Neural progenitor cell (in vitro differentiated cells): ENCODE measurements around the gene LHX6. TPM values are rescaled to one million over a fixed set of nuclear protein-coding genes. Genes with fewer than 3 reads are reported as not detected.

Source experiments
- DNase-seq: peaks from one replicate; pipeline ENCODE4 v3.0.0-alpha.2; 2016; ENCODE audit warnings: low spot score
- H2AFZ ChIP-seq: fragments of 200-600 bp; sonication (generic); replicated peaks from 2 replicates; pipeline ENCODE4 v1.6.1; 2016; ENCODE audit warnings: antibody characterized with exemption
- H3F3A ChIP-seq: fragments of 200-600 bp; sonication (generic); 2 replicates; pipeline ENCODE4 v1.6.1; 2016; ENCODE audit warnings: antibody characterized with exemption, low read depth
- H3K27ac ChIP-seq: fragments of 200-600 bp; sonication (generic); 2 replicates; pipeline ENCODE4 v1.5.1; 2016; ENCODE audit warnings: mild to moderate bottlenecking
- H3K27me3 ChIP-seq: fragments of 200-600 bp; sonication (generic); 2 replicates; pipeline ENCODE4 v1.6.1; 2016; ENCODE audit warnings: mild to moderate bottlenecking, moderate library complexity
- H3K36me3 ChIP-seq: fragments of 200-600 bp; sonication (generic); 2 replicates; pipeline ENCODE4 v1.5.1; 2016
- H3K4me1 ChIP-seq: fragments of 200-600 bp; sonication (generic); 2 replicates; pipeline ENCODE4 v1.6.1; 2016; ENCODE audit warnings: mixed run types
- H3K4me2 ChIP-seq: fragments of 200-600 bp; sonication (generic); 2 replicates; pipeline ENCODE4 v1.6.1; 2016
- H3K4me3 ChIP-seq: fragments of 200-600 bp; sonication (generic); 2 replicates; pipeline ENCODE4 v1.5.1; 2016
- H3K79me2 ChIP-seq: fragments of 200-600 bp; sonication (generic); 2 replicates; pipeline ENCODE4 v1.6.1; 2016; ENCODE audit warnings: low read depth
- H3K9ac ChIP-seq: fragments of 200-600 bp; sonication (generic); 2 replicates; pipeline ENCODE4 v1.6.1; 2016
- H3K9me3 ChIP-seq: fragments of 200-600 bp; sonication (generic); 2 replicates; pipeline ENCODE4 v1.5.1; 2016; ENCODE audit warnings: low read depth
- H4K20me1 ChIP-seq: fragments of 200-600 bp; sonication (generic); 2 replicates; pipeline ENCODE4 v1.6.1; 2016; ENCODE audit warnings: low read depth
- H3K27ac Mint-ChIP-seq: 3 replicates; pipeline ENCODE4 v1.8.0; 2021; ENCODE audit warnings: mixed read lengths
- H3K27me3 Mint-ChIP-seq: 2 replicates; pipeline ENCODE4 v1.8.0; 2022; ENCODE audit warnings: low read depth, mild to moderate bottlenecking, inconsistent platforms, moderate library complexity, mixed read lengths; ENCODE audit not compliant: insufficient read depth
- H3K36me3 Mint-ChIP-seq: 3 replicates; pipeline ENCODE4 v1.8.0; 2021; ENCODE audit warnings: mixed read lengths
- H3K4me1 Mint-ChIP-seq: 3 replicates; pipeline ENCODE4 v1.8.0; 2021; ENCODE audit warnings: mixed read lengths
- H3K4me3 Mint-ChIP-seq: 3 replicates; pipeline ENCODE4 v1.8.0; 2021; ENCODE audit warnings: mild to moderate bottlenecking, moderate library complexity, mixed read lengths
- H3K9me3 Mint-ChIP-seq: 3 replicates; pipeline ENCODE4 v1.8.0; 2020; ENCODE audit warnings: mixed read lengths
- CTCF ChIP-seq: fragments of 200-600 bp; sonication (generic); IDR thresholded peaks from 2 replicates; pipeline ENCODE4 v1.5.1; 2017; ENCODE audit warnings: antibody characterized with exemption, mild to moderate bottlenecking
- EZH2 ChIP-seq: fragments of 200-600 bp; sonication (generic); IDR thresholded peaks from 2 replicates; pipeline ENCODE4 v1.6.1; 2017; ENCODE audit warnings: antibody characterized with exemption, mild to moderate bottlenecking, moderate library complexity
- EZH2phosphoT487 ChIP-seq: fragments of 200-600 bp; sonication (generic); IDR thresholded peaks from 2 replicates; pipeline ENCODE4 v1.6.1; 2017; ENCODE audit warnings: antibody characterized with exemption
- total RNA-seq: library from RNA; depleted of rRNA; stranded (reverse); fragments of >200 nt; gene quantifications from 2 replicates; pipeline ENCODE4 v1.2.3, GENCODE V29; 2015; ENCODE audit warnings: low replicate concordance

The LHX6 gene
- total RNA-seq, 1 donor from 2014 or later, result not detected

- H3K4me1 ChIP-seq, result peaks cover 31% of the 10 kb centered on the region
- peaks cover 100% of the 10 kb centered on the region for H3K27me3 ChIP-seq
- H3K9me3 Mint-ChIP-seq, result peaks cover 11% of the 10 kb centered on the region
- peaks cover 16% of the 10 kb centered on the region for H3K4me1 Mint-ChIP-seq
- H3K27ac Mint-ChIP-seq, result no peak overlapping the region
- peaks cover 80% of the 10 kb centered on the region for H4K20me1 ChIP-seq
- no peaks in the 10 kb centered on the region for H3K36me3 Mint-ChIP-seq
- peaks cover 93% of the 10 kb centered on the region for H3K27me3 Mint-ChIP-seq
- H3K79me2 ChIP-seq, result no peaks in the 10 kb centered on the region
- no peak overlapping the region for H2AFZ ChIP-seq
- TF ChIP-seq EZH2phosphoT487 (no peak), EZH2 (no peak), CTCF (no peak)
- no peaks in the 10 kb centered on the region for H3K36me3 ChIP-seq
- no peak overlapping the region for H3K27ac ChIP-seq
- H3K9me3 ChIP-seq, result no peaks in the 10 kb centered on the region
- H3K9ac ChIP-seq, result no peak overlapping the region
- DNase-seq, result no peak
- peak overlapping the region; percentile 6 for H3K4me3 Mint-ChIP-seq
- H3K4me3 ChIP-seq, result peak overlapping the region; percentile 36
- peak overlapping the region; percentile 73 for H3K4me2 ChIP-seq
- peaks cover 6% of the 10 kb centered on the region for H3F3A ChIP-seq
These were observed 10.5 kb downstream of the LHX6 start for GRCh38 chr9:122218071-122218934.

- no peak overlapping the region for H3K27ac Mint-ChIP-seq
- no peaks in the 10 kb centered on the region for H3K36me3 Mint-ChIP-seq
- TF ChIP-seq EZH2 (no peak), EZH2phosphoT487 (no peak), CTCF (no peak)
- H3K4me1 Mint-ChIP-seq, result peaks cover 20% of the 10 kb centered on the region
- no peak overlapping the region for H3K9ac ChIP-seq
- peaks cover 31% of the 10 kb centered on the region for H3K4me1 ChIP-seq
- H2AFZ ChIP-seq, result no peak overlapping the region
- no peak overlapping the region for H3K4me3 Mint-ChIP-seq
- H3F3A ChIP-seq, result peaks cover 12% of the 10 kb centered on the region
- no peak overlapping the region for H3K27ac ChIP-seq
- no peaks in the 10 kb centered on the region for H3K9me3 ChIP-seq
- no peaks in the 10 kb centered on the region for H3K36me3 ChIP-seq
- no peak overlapping the region for H3K4me3 ChIP-seq
- peaks cover 93% of the 10 kb centered on the region for H3K27me3 Mint-ChIP-seq
- peaks cover 15% of the 10 kb centered on the region for H3K9me3 Mint-ChIP-seq
- H3K4me2 ChIP-seq, result no peak overlapping the region
- no peak for DNase-seq
- peaks cover 100% of the 10 kb centered on the region for H3K27me3 ChIP-seq
- peaks cover 82% of the 10 kb centered on the region for H4K20me1 ChIP-seq
- H3K79me2 ChIP-seq, result no peaks in the 10 kb centered on the region
These were observed 11.1 kb downstream of the LHX6 start for GRCh38 chr9:122217640-122218039.

DNA sequence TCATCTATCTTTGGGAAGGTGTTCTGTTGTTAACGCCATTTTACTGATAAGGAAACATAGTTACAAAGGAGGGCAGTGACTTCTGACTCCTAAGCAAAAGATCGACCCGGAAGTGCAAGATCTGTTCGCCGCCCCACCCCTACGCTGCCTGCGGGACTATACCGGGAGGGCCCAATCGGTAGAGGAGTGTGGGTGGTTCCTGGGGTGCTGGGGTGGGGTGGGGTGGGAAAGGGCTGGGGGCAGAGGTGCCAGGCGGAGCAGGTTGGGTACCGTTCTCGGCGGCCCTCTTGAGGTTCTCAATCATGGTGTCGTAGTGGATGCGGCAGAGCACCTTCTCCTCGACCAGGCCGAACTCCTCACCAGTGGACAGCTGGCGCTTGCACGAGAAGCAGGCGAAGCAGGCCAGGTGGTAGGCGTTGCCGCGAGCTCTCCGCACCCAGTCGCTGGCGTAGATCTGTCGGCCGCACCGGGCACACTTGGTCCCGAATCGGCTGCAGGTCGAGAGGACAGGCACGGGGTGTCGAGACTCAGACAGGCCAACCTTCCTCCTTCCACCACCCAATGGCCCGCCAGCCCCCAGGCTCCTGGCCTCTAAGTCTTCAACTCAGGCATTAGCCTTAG is 11.8 kb downstream of the LHX6 start:
- H3K4me1 ChIP-seq, result peaks cover 31% of the 10 kb centered on the region
- no peak overlapping the region for H3K27ac Mint-ChIP-seq
- peaks cover 78% of the 10 kb centered on the region for H4K20me1 ChIP-seq
- no peaks in the 10 kb centered on the region for H3K36me3 Mint-ChIP-seq
- no peaks in the 10 kb centered on the region for H3K9me3 ChIP-seq
- H3K79me2 ChIP-seq, result no peaks in the 10 kb centered on the region
- H3K27ac ChIP-seq, result no peak overlapping the region
- no peak overlapping the region for H3K9ac ChIP-seq
- TF ChIP-seq CTCF, result no peak
- TF ChIP-seq EZH2phosphoT487, result peak; percentile 0
- peaks cover 20% of the 10 kb centered on the region for H3K4me1 Mint-ChIP-seq
- H3K4me3 Mint-ChIP-seq, result no peak overlapping the region
- no peak overlapping the region for H2AFZ ChIP-seq
- H3K9me3 Mint-ChIP-seq, result peaks cover 15% of the 10 kb centered on the region
- no peak overlapping the region for H3K4me3 ChIP-seq
- H3K36me3 ChIP-seq, result no peaks in the 10 kb centered on the region
- H3F3A ChIP-seq, result peaks cover 12% of the 10 kb centered on the region
- DNase-seq, result no peak
- peaks cover 93% of the 10 kb centered on the region for H3K27me3 Mint-ChIP-seq
- no peak overlapping the region for H3K4me2 ChIP-seq
- H3K27me3 ChIP-seq, result peaks cover 100% of the 10 kb centered on the region
